OCI-LY1 (cell line): ENCODE measurements around the gene FAAH.

Experiments used
- EZH2 ChIP-seq: fragments of 200-600 bp; sonication (generic), shearing (Covaris generic); IDR thresholded peaks from 2 replicates; pipeline ENCODE4 v1.8.0; 2017; ENCODE audit warnings: borderline replicate concordance, mixed run types, mild to moderate bottlenecking, antibody characterized with exemption, low read length, moderate library complexity, mixed read lengths
- TF ChIP-seq, protein P1 (sequence below): fragments of 200-600 bp; sonication (generic), shearing (Covaris generic); IDR thresholded peaks from 2 replicates; pipeline ENCODE4 v1.5.1; 2017; ENCODE audit warnings: mild to moderate bottlenecking, antibody characterized with exemption, low read length, moderate library complexity, mixed read lengths

DNA sequence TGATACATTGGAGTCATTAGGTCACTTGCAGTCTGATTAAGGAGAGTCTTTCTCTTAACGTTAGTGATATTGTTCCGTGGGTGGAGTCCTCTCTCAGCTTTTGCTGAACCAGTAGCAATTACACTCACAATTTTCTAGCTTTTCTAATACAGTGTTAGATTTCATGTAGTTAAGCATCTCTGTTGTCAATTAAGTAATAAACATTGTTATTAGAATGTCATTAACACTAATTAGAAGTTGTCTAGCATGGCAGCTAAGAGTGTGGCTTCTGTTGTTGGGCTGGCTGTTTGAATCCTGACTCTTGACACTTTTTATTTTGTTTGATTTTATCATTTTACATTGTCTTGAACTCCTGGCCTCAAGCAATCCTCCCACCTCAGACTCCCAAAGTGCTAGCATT is 33.4 kb downstream of the FAAH start:
- TF ChIP-seq, protein P1, sequence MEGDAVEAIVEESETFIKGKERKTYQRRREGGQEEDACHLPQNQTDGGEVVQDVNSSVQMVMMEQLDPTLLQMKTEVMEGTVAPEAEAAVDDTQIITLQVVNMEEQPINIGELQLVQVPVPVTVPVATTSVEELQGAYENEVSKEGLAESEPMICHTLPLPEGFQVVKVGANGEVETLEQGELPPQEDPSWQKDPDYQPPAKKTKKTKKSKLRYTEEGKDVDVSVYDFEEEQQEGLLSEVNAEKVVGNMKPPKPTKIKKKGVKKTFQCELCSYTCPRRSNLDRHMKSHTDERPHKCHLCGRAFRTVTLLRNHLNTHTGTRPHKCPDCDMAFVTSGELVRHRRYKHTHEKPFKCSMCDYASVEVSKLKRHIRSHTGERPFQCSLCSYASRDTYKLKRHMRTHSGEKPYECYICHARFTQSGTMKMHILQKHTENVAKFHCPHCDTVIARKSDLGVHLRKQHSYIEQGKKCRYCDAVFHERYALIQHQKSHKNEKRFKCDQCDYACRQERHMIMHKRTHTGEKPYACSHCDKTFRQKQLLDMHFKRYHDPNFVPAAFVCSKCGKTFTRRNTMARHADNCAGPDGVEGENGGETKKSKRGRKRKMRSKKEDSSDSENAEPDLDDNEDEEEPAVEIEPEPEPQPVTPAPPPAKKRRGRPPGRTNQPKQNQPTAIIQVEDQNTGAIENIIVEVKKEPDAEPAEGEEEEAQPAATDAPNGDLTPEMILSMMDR, result no peak
- no peak for TF ChIP-seq EZH2
